Esophagus muscularis mucosa (tissue), 3 donors: ENCODE measurements around the gene CMBL.

Experiments
- POLR2A ChIP-seq: fragments of 450-650 bp; IDR thresholded peaks from one replicate; pipeline ENCODE4 v1.6.1; 2017; ENCODE audit warnings: antibody characterized with exemption, moderate library complexity, mild to moderate bottlenecking, low read depth
- POLR2AphosphoS5 ChIP-seq, 2 donors: sonication (generic); formaldehyde crosslinking; IDR thresholded peaks; one replicate each; pipeline ENCODE4 v1.6.1; 2017; ENCODE audit warnings: antibody characterized with exemption in 2 of 2
- TF ChIP-seq, protein P1 (sequence below), 3 experiments: fragments of 200-600 bp in 2 of 3; fragments of 450-650 bp in 1 of 3; sonication (generic) in 2 of 3; IDR thresholded peaks; one replicate each; pipeline ENCODE4 v1.5.1; 2017 to 2019; ENCODE audit warnings: antibody characterized with exemption in 3 of 3, mild to moderate bottlenecking in 2 of 3, moderate library complexity in 1 of 3

DNA sequence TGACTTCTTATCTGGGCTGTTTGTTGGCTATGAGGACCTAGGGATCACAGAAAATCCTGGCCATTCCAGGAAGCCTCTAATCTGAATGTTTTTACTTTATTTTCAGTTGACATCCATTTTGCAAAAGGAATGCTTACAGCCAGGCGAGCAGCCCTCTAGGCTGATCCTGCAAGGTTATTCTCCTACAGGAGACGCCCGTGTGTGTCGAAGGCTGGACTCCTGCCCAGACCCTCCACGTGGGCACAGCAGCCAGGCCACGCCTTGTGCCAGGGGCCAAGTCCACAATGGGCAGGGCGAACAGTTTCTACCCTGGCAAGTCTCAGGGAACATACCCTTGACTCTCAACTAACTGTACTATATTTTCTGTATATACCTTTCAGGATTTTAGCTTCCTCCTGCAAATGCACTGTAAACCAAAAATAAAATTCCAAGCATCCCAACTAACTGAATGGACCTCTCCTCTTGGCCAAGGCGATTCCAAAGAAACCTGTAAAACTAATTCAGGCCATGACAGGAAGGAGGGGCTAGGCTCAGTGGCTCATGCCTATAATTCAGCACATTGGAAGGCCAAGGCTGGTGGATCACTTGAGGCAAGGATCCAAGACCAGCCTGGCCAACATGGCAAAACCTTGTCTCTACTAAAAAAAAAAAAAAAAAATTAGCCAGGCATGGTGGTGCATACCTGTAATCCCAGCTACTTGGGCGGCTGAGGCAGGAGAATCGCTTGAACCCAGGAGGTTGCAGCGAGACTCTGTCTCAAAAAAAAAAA, 5.7 kb downstream of the CMBL start:
- TF ChIP-seq POLR2AphosphoS5 (IDR thresholded peaks at IDR 0.05), result peak in 1 of 2 donors; percentile 35
- TF ChIP-seq, protein P1, sequence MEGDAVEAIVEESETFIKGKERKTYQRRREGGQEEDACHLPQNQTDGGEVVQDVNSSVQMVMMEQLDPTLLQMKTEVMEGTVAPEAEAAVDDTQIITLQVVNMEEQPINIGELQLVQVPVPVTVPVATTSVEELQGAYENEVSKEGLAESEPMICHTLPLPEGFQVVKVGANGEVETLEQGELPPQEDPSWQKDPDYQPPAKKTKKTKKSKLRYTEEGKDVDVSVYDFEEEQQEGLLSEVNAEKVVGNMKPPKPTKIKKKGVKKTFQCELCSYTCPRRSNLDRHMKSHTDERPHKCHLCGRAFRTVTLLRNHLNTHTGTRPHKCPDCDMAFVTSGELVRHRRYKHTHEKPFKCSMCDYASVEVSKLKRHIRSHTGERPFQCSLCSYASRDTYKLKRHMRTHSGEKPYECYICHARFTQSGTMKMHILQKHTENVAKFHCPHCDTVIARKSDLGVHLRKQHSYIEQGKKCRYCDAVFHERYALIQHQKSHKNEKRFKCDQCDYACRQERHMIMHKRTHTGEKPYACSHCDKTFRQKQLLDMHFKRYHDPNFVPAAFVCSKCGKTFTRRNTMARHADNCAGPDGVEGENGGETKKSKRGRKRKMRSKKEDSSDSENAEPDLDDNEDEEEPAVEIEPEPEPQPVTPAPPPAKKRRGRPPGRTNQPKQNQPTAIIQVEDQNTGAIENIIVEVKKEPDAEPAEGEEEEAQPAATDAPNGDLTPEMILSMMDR (IDR thresholded peaks at IDR 0.05), result no peak
- no peak for TF ChIP-seq POLR2A
